HG03442 (cell line): ENCODE measurements around the gene MYBPC3.

ENCODE experiments used
- ATAC-seq: cut with Tn5 transposase; IDR thresholded peaks from one replicate; pipeline ENCODE4 v1.9.1; 2021; ENCODE audit warnings: mild to moderate bottlenecking, moderate library complexity; ENCODE audit not compliant: unreplicated experiment

Gene MYBPC3

GRCh38 chr11:47352556-47352955, at the start of gene MYBPC3:
MYBPC3 (minus strand) TSS chr11:47352702; CDS start chr11:47352647, 55 bp downstream.
- ATAC-seq = no peak

GRCh38 chr11:47400768-47401279, 48.3 kb upstream of the MYBPC3 start:
- ATAC-seq = peak; percentile 71

GRCh38 chr11:47399860-47400767, 47.6 kb upstream of the MYBPC3 start:
- ATAC-seq = peak; percentile 52

- ATAC-seq = no peak
Measured at GRCh38 chr11:47398551-47398950, 46.0 kb upstream of the MYBPC3 start.

- no peak for ATAC-seq
Measured at GRCh38 chr11:47398011-47398410, 45.5 kb upstream of the MYBPC3 start.

GRCh38 chr11:47396049-47396320, 43.5 kb upstream of the MYBPC3 start:
- ATAC-seq = no peak

GRCh38 chr11:47395223-47396048, 42.9 kb upstream of the MYBPC3 start:
- ATAC-seq = no peak

GRCh38 chr11:47394322-47395222, 42.1 kb upstream of the MYBPC3 start:
- peak; percentile 63 for ATAC-seq

GRCh38 chr11:47394050-47394321, 41.5 kb upstream of the MYBPC3 start:
- ATAC-seq = no peak

GRCh38 chr11:47393163-47394049, 40.9 kb upstream of the MYBPC3 start:
- no peak for ATAC-seq

GRCh38 chr11:47392546-47393162, 40.2 kb upstream of the MYBPC3 start:
- ATAC-seq = no peak

- no peak for ATAC-seq
Measured at GRCh38 chr11:47391711-47392432, 39.4 kb upstream of the MYBPC3 start.

- ATAC-seq = no peak
Measured at GRCh38 chr11:47391077-47391583, 38.6 kb upstream of the MYBPC3 start.

- ATAC-seq = no peak
Measured at GRCh38 chr11:47390422-47390760, 37.9 kb upstream of the MYBPC3 start.

- ATAC-seq = no peak
Measured at GRCh38 chr11:47389577-47390421, 37.3 kb upstream of the MYBPC3 start.

- ATAC-seq = no peak
Measured at GRCh38 chr11:47388697-47389576, 36.4 kb upstream of the MYBPC3 start.
